NCI-H446 treated with DMSO at 0.1 percent for 48 hours (cell line): ENCODE data around the gene SIGLEC7.

Source experiments
- DNase-seq: peaks from one replicate; lab custom pipeline; 2025; lab: John Stamatoyannopoulos, UW

Gene SIGLEC7

DNA sequence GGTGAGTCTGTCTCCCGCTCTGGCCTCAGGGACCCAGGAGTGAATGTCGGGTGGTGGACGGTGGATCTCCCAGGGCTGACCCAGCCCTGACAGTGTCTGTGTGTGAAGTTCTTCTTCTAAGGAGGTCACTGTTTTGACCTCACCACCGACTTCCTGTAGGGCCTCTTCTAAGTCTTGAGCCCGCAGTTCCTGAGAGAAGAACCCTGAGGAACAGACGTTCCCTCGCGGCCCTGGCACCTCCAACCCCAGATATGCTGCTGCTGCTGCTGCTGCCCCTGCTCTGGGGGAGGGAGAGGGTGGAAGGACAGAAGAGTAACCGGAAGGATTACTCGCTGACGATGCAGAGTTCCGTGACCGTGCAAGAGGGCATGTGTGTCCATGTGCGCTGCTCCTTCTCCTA lies at the start of gene SIGLEC7:
Gene SIGLEC7 (plus strand): TSS at position 183 of the 400 bp plus-strand sequence. CDS start 69 bp downstream, at position 252.
- no peak for DNase-seq

- no peak for DNase-seq
These were observed 49.0 kb upstream of the SIGLEC7 start for GRCh38 chr19:51093101-51093500.

DNA sequence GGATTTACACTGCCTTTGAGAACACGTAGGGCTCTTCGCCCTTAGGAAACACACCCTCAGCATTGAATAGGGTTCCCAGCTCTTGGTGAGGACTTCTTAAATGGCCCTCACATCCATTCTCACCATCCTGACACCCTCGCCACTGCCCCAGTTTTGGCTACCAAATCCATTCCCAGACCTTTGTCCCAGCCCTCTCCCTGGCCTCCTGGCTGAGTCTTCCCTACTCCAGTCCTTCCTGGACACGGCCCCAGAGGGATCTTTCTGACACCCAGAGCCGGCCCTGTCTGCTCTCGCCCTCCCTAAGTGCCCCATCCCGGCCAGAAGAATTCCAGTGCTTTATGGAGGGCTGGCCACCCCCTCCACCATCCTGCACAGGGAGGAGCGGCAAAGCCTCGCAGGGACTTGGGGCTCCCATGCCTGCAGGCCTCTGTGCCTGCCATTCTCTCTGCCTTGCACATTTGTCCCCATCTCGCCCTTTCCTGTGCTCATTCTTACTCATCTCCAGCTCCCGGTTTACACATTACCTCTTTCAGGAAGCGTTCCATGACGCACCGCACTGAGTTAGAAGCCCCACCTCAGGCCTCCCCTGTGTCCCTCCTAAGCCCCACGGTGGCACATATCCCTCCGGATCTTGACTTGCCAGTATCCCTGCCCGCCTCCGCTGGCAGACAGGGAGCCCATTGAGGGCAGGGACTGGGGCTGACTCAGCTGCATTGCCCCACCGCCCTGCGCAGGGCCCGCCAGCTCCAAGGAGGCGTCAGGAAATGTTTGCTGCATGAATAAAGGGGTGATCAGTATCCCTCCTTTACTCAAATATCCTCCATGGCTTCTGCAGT lies 48.4 kb upstream of the SIGLEC7 start:
- DNase-seq, result no peak

GRCh38 chr19:51094696-51095279 lies 47.3 kb upstream of the SIGLEC7 start:
- DNase-seq, result no peak

DNA sequence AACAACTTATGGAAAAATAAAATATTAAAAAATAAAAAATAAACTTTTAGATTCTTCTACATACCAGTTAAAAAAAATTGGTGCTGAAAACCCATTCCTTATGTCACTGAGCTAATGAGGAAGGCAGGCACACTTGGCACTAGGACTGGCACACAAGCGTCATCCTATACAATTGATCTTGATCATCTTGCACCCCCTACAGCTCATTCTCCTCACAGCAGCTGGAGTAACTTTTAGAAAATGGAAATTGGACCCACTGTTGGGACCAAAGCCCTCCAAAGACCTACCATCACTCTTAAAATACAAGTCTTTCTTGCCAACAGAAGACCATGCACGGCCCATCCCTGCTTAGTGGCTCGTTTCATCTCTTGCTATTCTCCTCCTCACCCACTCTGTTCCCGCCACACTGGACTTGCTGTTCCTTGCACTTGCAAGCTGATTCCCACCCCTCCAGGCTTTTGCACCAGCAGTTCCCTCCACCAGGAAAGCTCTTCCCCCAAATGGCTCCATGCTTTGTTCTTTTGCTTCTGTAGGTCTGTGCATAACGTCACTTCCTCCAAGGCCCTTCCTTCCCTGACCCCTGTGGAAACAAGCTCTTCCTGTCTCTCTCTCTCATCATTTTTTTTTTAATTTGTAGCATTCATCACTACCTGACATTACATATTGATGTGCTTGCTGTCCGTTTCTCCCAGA lies 45.5 kb upstream of the SIGLEC7 start:
- no peak for DNase-seq

- no peak for DNase-seq
These were observed 44.8 kb upstream of the SIGLEC7 start for GRCh38 chr19:51097166-51097738.

GRCh38 chr19:51097796-51098195 lies 44.3 kb upstream of the SIGLEC7 start:
- no peak for DNase-seq

DNA sequence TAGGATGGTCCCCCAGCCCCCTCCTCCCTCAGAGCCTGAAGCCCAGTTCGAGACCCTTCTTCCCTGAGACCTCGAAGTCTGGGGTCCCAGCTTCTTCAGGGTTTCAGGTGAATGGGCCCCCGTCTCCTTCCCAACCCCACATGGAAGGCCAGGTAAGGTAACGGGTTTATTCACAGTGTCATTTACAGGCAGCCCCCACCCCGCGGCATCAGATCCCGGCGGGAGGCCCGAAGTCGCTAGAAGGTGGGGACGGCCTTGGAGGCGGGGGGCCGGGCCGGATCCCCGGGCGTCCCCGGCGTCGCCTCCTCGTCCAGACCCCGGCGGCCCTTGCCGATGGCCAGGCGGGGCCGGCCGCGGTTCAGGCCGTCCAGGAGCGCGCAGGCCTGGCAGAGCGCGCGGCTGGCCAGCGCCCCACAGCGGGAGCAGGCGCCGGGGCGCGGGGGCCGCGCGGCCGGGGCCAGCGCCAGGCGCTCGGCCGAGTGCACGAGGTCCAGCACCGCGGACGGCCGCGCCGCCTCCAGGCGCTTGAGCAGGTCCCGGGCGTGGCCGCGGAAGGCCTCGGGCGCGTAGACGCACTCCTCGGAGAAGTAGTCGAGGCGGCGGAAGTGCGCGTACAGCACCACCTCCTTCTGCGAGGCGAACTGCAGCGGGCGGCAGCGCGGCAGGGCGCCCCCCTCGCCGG lies 43.6 kb upstream of the SIGLEC7 start:
- no peak for DNase-seq

DNA sequence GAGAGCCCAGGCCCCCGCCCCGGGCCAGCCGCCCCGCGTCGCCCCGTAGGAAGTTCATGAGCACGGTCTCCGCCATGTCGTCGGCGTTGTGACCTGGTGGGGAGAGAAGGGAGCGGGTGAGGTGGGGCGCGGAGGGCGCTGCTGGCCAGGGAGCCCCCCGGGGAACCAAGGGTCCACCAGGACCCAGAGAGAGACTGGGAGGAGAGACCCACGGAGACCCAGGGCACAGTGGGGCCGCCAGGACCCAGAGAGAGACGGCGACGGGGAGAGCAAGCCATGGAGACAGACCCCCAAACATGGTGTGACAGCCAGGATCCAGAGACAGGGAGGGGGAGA lies 43.1 kb upstream of the SIGLEC7 start:
- no peak for DNase-seq

- no peak for DNase-seq
These were observed 41.5 kb upstream of the SIGLEC7 start for GRCh38 chr19:51100601-51101000.

DNA sequence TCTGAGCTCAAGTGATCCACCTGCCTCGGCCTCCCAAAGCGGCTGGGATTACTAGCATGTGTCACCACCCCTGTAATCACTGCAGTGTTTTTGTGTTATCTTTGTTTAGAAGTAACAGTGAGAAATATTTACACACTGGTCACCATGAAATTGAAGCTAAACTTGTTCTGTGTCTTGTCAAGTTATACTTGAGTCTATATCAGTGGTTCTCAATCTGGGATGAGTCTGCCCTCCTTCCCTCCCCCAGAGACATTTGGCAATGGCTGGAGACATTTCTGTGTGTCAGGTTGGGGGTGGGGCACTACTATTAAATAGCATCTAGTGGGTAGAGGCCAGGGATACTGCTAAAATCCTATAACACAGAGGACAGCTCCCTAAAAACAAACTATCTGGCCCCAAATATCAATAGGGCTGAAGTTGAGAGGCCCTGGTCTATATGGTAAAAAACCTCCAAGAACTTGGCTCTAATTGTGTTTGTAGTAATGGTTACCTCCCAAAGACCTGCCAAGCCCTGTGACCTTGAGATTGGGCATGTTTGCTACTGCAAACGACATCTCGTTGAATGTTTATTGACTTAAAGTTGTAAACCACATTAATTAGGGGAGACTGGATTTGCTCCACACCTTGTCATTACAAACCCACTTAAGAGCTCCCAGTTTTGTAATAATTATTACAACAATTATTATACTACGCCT lies 40.8 kb upstream of the SIGLEC7 start:
- no peak for DNase-seq

- DNase-seq, result no peak
These were observed 39.1 kb upstream of the SIGLEC7 start for GRCh38 chr19:51102991-51103390.

DNA sequence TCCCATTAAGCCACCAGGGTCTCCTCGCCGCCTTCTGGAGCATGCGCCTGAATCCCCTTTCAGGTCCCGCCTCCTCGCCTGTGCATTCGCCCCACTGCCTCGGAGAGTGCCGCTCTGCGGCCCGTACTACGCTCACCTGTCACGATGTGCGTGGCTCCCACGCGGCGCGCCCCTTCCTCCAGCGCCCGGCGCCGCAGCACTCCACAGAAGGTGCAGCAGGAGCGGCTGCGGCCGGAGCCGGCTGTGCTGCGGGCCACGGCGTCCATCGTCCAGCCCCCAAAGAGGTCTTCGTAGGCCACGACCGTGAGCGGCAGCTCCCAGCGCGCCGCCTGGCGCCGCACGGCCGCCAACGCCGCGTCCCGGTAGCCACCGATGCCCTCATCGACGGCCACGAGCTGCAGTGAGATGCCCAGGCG lies 38.2 kb upstream of the SIGLEC7 start:
- DNase-seq, result no peak

GRCh38 chr19:51107406-51108065 lies 34.6 kb upstream of the SIGLEC7 start:
- DNase-seq, result no peak

DNA sequence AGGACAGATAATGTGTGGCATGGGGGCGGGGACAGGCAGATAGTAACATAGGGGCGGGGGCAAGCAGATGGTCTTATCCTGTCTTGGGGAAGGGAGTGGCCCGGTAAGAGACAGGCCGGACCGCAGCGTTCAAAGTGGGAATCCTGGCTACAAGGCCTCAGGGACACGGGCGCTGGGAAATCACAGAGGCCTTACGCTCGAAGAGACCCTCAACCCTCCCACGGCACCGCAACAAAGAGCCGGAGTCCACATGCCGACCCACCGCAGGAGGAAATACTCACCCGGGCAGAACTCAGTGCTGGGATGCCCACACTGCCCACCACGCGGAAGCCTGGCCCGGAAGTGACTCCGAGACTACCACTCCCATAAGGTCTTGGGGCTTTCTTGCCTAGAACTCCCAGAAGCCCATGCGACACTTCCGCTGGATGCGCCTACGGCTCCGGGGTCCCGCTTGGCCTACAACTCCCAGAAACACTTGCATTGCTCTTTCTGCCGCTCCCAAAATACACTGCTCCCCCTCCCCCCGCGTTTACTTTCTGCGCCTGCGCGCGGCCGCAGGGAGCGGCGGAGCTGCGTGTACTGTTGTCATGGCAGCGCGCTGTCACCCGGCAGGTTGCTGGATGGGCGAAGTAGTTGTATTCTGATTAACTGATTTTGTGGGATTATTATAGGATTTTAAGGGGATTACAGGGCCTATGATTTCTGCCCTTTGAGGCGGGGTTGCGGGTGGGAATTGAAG lies 33.9 kb upstream of the SIGLEC7 start, which contains the start of gene CTU1:
Gene CTU1 (minus strand): TSS at position 344 of the 739 bp plus-strand sequence. CDS start 3,840 bp downstream, outside the sequence.
- peak; percentile 98 for DNase-seq

DNA sequence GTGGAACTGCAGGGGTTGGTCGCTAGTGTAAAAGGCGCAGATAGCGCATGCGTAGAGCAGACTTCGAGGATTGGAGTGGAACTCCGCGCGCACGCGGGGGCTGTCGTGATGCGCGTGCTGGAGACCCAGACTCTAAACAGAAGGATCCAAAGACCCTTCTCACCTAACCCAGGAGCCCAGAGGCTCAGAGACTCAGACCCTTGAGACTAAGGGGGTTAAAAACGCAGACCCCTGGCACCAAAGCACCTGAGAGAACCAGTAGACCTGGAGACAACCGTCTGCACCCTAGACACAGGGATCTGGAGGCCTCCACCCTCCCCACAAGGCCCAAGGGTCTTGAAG lies 33.3 kb upstream of the SIGLEC7 start:
- peak; percentile 72 for DNase-seq

GRCh38 chr19:51110666-51110971 lies 31.5 kb upstream of the SIGLEC7 start:
- DNase-seq, result no peak

DNA sequence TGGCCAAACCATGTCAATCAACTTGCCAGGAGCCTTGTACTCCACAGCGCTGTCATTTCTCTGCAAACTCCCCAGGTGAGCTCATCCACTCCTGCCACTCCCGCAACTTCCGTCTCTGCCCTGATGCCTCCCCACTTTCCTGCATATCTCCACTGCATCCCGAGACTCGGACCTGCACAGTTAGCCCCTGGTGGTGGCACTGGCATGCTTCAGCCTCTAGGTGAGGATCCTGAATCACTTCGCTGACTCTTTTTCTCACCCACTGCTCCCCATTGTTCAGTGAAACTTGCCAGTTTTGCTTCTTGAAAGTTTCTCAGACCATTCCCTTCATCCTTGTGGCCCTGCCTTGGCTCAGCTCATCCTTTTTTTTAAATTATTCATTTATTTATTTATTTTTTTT lies 30.5 kb upstream of the SIGLEC7 start:
- no peak for DNase-seq

GRCh38 chr19:51114087-51114729 lies 27.9 kb upstream of the SIGLEC7 start:
- no peak for DNase-seq

- DNase-seq, result no peak
These were observed 25.3 kb upstream of the SIGLEC7 start for GRCh38 chr19:51116736-51117286.
